ENCODE measurements around the gene ZNF521. TPM values are rescaled to one million over a fixed set of nuclear protein-coding genes. Genes with fewer than 3 reads are reported as not detected.

The ZNF521 gene
- total RNA-seq, 1 donor from 2014 or later, result 75.1 TPM

DNA sequence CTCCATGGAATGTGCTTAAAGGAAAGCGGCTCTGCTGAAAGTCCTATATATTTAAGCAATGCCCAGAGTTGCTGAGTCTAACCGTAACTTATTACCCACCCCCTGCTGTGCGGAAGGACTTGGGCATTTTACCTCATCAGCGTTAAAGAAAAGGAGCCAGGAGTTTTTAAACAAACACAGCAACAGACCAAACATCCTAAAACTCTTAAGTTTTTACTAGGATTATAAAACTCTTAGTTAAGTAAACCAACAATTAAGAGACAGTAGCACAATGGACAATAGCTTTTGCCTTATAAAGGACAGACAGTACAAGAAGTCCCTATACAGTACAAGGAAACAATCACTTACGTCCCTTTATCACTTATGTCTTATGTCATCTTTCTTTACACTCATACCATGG, 90.2 kb downstream of the ZNF521 start:
- Mint-ChIP-seq H3K4me1 (ENCODE audit: unreplicated experiment) (peaks cover 14% of the 10 kb centered on the region), H3K9me3 (peaks cover 7% of the 10 kb centered on the region), H3K27ac (no peak overlapping the region), H3K27me3 (no peaks in the 10 kb centered on the region), H3K36me3 (peaks cover 13% of the 10 kb centered on the region), H3K4me3 (no peak overlapping the region)
- TF ChIP-seq, protein P1, sequence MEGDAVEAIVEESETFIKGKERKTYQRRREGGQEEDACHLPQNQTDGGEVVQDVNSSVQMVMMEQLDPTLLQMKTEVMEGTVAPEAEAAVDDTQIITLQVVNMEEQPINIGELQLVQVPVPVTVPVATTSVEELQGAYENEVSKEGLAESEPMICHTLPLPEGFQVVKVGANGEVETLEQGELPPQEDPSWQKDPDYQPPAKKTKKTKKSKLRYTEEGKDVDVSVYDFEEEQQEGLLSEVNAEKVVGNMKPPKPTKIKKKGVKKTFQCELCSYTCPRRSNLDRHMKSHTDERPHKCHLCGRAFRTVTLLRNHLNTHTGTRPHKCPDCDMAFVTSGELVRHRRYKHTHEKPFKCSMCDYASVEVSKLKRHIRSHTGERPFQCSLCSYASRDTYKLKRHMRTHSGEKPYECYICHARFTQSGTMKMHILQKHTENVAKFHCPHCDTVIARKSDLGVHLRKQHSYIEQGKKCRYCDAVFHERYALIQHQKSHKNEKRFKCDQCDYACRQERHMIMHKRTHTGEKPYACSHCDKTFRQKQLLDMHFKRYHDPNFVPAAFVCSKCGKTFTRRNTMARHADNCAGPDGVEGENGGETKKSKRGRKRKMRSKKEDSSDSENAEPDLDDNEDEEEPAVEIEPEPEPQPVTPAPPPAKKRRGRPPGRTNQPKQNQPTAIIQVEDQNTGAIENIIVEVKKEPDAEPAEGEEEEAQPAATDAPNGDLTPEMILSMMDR (conservative IDR thresholded peaks at IDR 0.05), result no peak
- no peak for DNase-seq (ENCODE audit: extremely low spot score, unreplicated experiment)

DNA sequence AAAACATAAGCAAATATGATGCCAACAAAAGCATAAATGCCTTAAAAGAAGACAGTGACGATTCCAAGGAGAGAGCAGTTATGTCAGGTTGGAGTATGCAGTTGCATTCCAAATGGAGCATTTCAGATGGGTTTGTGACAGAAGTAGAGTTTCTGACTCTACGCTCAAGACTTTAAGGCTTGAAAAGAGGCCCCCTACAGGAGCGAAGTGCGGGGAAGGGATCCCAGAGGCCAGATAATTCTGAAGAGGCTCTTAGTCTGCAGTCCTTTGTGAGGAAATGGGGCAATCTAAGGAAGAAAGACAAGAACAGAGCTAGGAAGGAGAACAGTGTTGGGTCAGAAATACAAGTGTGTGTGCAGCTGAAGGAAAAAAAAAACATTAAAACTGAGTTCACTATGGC, 95.5 kb downstream of the ZNF521 start:
- Mint-ChIP-seq H3K27ac (no peak overlapping the region), H3K9me3 (no peaks in the 10 kb centered on the region), H3K4me3 (no peak overlapping the region), H3K4me1 (ENCODE audit: unreplicated experiment) (peaks cover 15% of the 10 kb centered on the region), H3K27me3 (no peaks in the 10 kb centered on the region), H3K36me3 (peaks cover 4% of the 10 kb centered on the region)
- TF ChIP-seq, protein P1 (conservative IDR thresholded peaks at IDR 0.05), result no peak
- no peak for DNase-seq (ENCODE audit: extremely low spot score, unreplicated experiment)

DNA sequence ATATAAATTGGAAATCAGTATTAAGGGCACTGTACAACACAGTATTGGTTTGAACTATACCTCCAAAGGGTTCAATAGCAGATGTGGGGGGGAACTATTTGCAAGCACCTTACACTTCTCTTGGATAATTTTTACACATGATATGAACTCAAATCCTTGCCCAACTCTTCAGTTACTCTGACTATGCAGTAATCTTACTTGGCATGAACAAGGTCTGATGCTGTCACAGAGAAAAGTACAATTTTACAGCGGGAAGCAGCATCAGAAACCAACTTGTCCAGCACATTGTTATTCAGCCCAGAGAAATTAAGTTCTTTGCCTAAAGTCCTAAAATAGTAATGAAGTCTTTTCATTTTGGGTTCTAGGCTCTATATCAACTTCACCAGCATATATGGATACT, 98.2 kb downstream of the ZNF521 start:
- Mint-ChIP-seq H3K4me1 (ENCODE audit: unreplicated experiment) (peaks cover 27% of the 10 kb centered on the region), H3K27ac (no peak overlapping the region), H3K27me3 (no peaks in the 10 kb centered on the region), H3K36me3 (no peaks in the 10 kb centered on the region), H3K4me3 (no peak overlapping the region), H3K9me3 (no peaks in the 10 kb centered on the region)
- no peak for DNase-seq (ENCODE audit: extremely low spot score, unreplicated experiment)
- TF ChIP-seq, protein P1 (conservative IDR thresholded peaks at IDR 0.05), result no peak

DNA sequence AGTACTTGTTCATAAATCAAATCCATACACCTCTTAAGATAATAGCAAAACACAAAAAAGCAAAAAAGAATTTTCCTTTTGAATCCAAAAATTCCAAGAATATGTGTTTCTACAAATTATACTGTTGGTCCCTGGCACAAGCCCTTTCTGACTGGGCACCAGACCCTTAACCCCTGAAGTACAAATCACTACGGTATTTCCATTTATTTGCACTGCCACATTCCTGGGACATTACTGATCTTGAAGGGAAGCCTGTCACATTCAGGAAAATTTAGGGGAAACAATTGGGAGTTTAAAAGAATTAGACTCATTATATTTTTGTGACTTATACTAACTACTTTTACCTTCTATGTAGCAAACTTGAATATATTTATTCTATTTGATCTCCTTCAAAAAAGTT, 98.8 kb downstream of the ZNF521 start:
- H3K36me3 Mint-ChIP-seq, result no peaks in the 10 kb centered on the region
- H3K27me3 Mint-ChIP-seq, result no peaks in the 10 kb centered on the region
- H3K4me3 Mint-ChIP-seq, result no peak overlapping the region
- H3K9me3 Mint-ChIP-seq, result no peaks in the 10 kb centered on the region
- TF ChIP-seq, protein P1 (conservative IDR thresholded peaks at IDR 0.05), result no peak
- no peak overlapping the region for H3K27ac Mint-ChIP-seq
- H3K4me1 Mint-ChIP-seq (ENCODE audit: unreplicated experiment), result peaks cover 27% of the 10 kb centered on the region
- no peak for DNase-seq (ENCODE audit: extremely low spot score, unreplicated experiment)

DNA sequence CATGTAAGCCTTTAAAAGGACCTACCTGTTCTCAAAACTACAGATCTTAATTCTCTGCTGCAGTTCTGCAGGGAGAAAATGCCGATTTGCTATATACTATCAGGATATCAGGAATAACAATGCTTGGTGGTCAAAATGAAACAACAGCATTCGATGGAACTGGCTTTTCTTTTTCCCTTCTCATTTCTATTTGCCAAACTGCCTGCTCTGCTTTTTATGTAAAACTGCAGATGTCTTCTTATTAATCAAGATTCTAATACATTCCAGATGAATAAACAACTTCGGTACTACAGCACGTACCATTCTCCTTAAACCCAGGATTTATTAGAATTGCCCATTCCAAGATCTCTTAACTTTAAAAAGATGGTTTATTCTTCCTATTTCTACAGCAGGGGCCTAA, 100.9 kb downstream of the ZNF521 start:
- no peak overlapping the region for H3K27ac Mint-ChIP-seq
- H3K36me3 Mint-ChIP-seq, result peaks cover 6% of the 10 kb centered on the region
- TF ChIP-seq, protein P1 (conservative IDR thresholded peaks at IDR 0.05), result no peak
- no peak overlapping the region for H3K4me3 Mint-ChIP-seq
- H3K9me3 Mint-ChIP-seq, result no peaks in the 10 kb centered on the region
- no peaks in the 10 kb centered on the region for H3K27me3 Mint-ChIP-seq
- DNase-seq (ENCODE audit: extremely low spot score, unreplicated experiment), result no peak
- peaks cover 27% of the 10 kb centered on the region for H3K4me1 Mint-ChIP-seq (ENCODE audit: unreplicated experiment)

DNA sequence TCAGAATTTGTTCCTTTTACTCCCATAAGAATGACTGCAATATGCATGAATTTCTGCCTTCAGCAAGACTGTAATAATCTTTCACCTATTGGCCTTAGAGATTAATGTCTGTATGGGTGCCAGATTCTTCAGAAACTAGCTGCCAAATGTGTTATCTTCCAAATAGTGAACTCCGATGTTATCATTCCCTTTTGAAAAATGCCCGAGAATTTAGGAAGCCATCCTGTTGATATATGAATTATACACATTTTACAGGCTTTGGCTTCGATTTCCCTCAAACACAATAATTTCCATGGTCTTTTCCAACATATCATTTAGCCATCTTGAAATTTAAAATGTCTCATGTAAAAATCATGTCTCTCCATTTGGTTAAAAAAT, 101.5 kb downstream of the ZNF521 start:
- TF ChIP-seq, protein P1 (conservative IDR thresholded peaks at IDR 0.05), result no peak
- Mint-ChIP-seq H3K27me3 (no peaks in the 10 kb centered on the region), H3K9me3 (no peaks in the 10 kb centered on the region), H3K4me3 (no peak overlapping the region), H3K4me1 (ENCODE audit: unreplicated experiment) (peaks cover 27% of the 10 kb centered on the region), H3K27ac (no peak overlapping the region), H3K36me3 (peaks cover 6% of the 10 kb centered on the region)
- no peak for DNase-seq (ENCODE audit: extremely low spot score, unreplicated experiment)
